ENCODE measurements around the gene TRMO.
A peak's percentile ranks its signal among the peaks of the same experiment; 100 is the strongest.

- TF ChIP-seq REST (IDR thresholded peaks at IDR 0.05; ENCODE audit: unreplicated experiment) (no peak), CTCF (conservative IDR thresholded peaks at IDR 0.05; ENCODE audit: low read depth in 2 of 2) (peak; percentile 60 to 64), EZH2 (IDR thresholded peaks at IDR 0.05; ENCODE audit: low read depth, unreplicated experiment) (no peak), EZH2phosphoT487 (IDR thresholded peaks at IDR 0.05; ENCODE audit: unreplicated experiment) (no peak), STAT1 (IDR thresholded peaks at IDR 0.05; ENCODE audit: unreplicated experiment) (no peak), POLR2AphosphoS5 (IDR thresholded peaks at IDR 0.05; ENCODE audit: low read depth) (peak; percentile 80)
These were observed at the start of gene TRMO for GRCh38 chr9:97921959-97922724.

Measured in GM23338 (cell line).